Hindlimb muscle (tissue), 1 donor: ENCODE data around the gene GOLGA6C. TPM values are rescaled to one million over a fixed set of nuclear protein-coding genes. Genes with fewer than 3 reads are reported as not detected.
"Not testable (repeated sequence)": the region's sequence is repeated elsewhere in the genome, so short reads cannot be mapped to it uniquely, and the experiment has no call there.

Source experiments
- DNase-seq: peaks from one replicate; pipeline ENCODE4 v3.0.0-alpha.2; 2013
- polyA plus RNA-seq: library from polyadenylated mRNA; unstranded; fragments of 120-200 nt; gene quantifications from one replicate; pipeline ENCODE4 v1.2.1, GENCODE V29; 2013; ENCODE audit not compliant: insufficient read length

GOLGA6C gene
- polyA plus RNA-seq, 1 donor = not detected

DNA sequence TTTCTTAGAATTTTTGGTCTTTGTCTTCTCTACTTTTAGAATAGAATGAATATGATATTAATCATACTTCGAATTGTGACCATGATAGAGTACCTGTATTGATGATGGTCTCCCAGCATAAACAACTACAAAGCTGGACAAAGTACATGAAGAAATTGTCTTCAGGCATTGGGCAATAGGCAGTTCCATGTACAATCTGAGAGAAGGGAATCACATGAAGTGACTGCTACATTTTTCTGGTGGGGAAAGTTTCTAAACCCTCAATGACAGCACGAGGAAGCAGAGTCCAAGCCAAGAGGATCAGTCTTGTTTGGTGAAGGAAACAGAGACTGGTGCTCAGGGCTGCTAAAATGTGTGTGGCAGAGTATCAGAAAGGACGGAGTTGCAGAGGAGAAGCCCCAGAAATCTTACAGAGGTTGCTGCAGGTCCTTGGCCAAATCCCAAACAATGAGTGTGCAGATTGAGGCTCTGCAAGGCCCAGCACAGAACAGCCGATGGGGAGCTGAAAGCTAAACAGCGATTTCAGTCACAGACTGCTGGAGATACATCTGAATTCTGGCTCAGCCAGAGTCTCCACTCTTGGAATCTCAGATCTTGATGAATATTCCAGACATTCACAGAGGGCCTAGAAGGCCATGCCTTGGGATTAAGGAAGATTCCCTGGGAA, 61.2 kb downstream of the GOLGA6C start:
- not testable (repeated sequence) for DNase-seq

Other genes starting within 250 kb of the GOLGA6C start
- gene PPCDC, start 234.7 kb upstream of the GOLGA6C start, polyA plus RNA-seq = 7.4 TPM
- gene C15orf39, start 56.5 kb upstream of the GOLGA6C start, polyA plus RNA-seq = 9.7 TPM
- gene GOLGA6D, start 24.5 kb downstream of the GOLGA6C start, polyA plus RNA-seq = 0.25 TPM
- gene COMMD4, start 77.7 kb downstream of the GOLGA6C start, polyA plus RNA-seq = 39.2 TPM
- gene NEIL1, start 88.7 kb downstream of the GOLGA6C start, polyA plus RNA-seq = 8.8 TPM
- gene MAN2C1, start 110.3 kb downstream of the GOLGA6C start, polyA plus RNA-seq = 113 TPM
- gene SIN3A, start 193.4 kb downstream of the GOLGA6C start, polyA plus RNA-seq = 33.5 TPM